Upper lobe of right lung (tissue), 1 donor: ENCODE results near the gene ABLIM2. TPM values are rescaled to one million over a fixed set of nuclear protein-coding genes. Genes with fewer than 3 reads are reported as not detected.

ENCODE experiments used
- ATAC-seq: fragments of 200-7000 bp; cut with Tn5 transposase; one replicate; pipeline ENCODE4 v1.9.1; 2020; ENCODE audit warnings: mild to moderate bottlenecking, moderate library complexity
- DNase-seq: peaks from one replicate; pipeline ENCODE4 v3.0.0-alpha.2; 2020
- H3K27ac ChIP-seq: fragments of 200-600 bp; one replicate; pipeline ENCODE4 v1.8.0; 2022
- H3K27me3 ChIP-seq: fragments of 200-600 bp; one replicate; pipeline ENCODE4 v1.8.0; 2022; ENCODE audit warnings: mild to moderate bottlenecking
- H3K36me3 ChIP-seq: fragments of 200-600 bp; one replicate; pipeline ENCODE4 v1.8.0; 2022
- H3K4me1 ChIP-seq: fragments of 200-600 bp; one replicate; pipeline ENCODE4 v1.8.0; 2022
- H3K4me3 ChIP-seq: fragments of 200-600 bp; one replicate; pipeline ENCODE4 v1.8.0; 2022; ENCODE audit warnings: mild to moderate bottlenecking
- H3K9me3 ChIP-seq: fragments of 200-600 bp; one replicate; pipeline ENCODE4 v1.8.0; 2022
- intact Hi-C: fragments of 100-400 bp; cut with DNase I; formaldehyde crosslinking; loops from one replicate; pipeline ENCODE4 v1.11.0; 2022
- total RNA-seq: library from RNA; stranded (reverse); fragmentation: NEBNext Ultra II Directional; extraction: Animal tissue kit (Norgen Biotek cat#: 25700); gene quantifications from one replicate; pipeline ENCODE4 v1.2.1, GENCODE V29; 2021
- TF ChIP-seq, protein P1 (sequence below): fragments of 200-600 bp; IDR thresholded peaks from one replicate; pipeline ENCODE4 v1.8.0; 2022; ENCODE audit warnings: antibody characterized with exemption
- donor health status: DM: no; HTN: yes; CAD: no; lungs with severe emphysema.

Gene ABLIM2
- total RNA-seq, 1 donor from 2014 or later = 12.7 TPM

- intact Hi-C loops = no loop called here
- no peak overlapping the region for H3K27ac ChIP-seq
- TF ChIP-seq, protein P1, sequence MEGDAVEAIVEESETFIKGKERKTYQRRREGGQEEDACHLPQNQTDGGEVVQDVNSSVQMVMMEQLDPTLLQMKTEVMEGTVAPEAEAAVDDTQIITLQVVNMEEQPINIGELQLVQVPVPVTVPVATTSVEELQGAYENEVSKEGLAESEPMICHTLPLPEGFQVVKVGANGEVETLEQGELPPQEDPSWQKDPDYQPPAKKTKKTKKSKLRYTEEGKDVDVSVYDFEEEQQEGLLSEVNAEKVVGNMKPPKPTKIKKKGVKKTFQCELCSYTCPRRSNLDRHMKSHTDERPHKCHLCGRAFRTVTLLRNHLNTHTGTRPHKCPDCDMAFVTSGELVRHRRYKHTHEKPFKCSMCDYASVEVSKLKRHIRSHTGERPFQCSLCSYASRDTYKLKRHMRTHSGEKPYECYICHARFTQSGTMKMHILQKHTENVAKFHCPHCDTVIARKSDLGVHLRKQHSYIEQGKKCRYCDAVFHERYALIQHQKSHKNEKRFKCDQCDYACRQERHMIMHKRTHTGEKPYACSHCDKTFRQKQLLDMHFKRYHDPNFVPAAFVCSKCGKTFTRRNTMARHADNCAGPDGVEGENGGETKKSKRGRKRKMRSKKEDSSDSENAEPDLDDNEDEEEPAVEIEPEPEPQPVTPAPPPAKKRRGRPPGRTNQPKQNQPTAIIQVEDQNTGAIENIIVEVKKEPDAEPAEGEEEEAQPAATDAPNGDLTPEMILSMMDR = no peak
- H3K27me3 ChIP-seq = no peaks in the 10 kb centered on the region
- DNase-seq = no peak
- no peaks in the 10 kb centered on the region for H3K36me3 ChIP-seq
- H3K4me3 ChIP-seq = no peak overlapping the region
- H3K9me3 ChIP-seq = no peaks in the 10 kb centered on the region
- H3K4me1 ChIP-seq = no peaks in the 10 kb centered on the region
- ATAC-seq = no peak
Observed at GRCh38 chr4:8000247-8000646, 158.4 kb downstream of the ABLIM2 start.

- TF ChIP-seq, protein P1 = no peak
- intact Hi-C loops = no loop called here
- DNase-seq (no peak), ATAC-seq (no peak)
- Histone ChIP-seq H3K27ac (no peak overlapping the region), H3K4me3 (no peak overlapping the region), H3K4me1 (no peaks in the 10 kb centered on the region), H3K9me3 (no peaks in the 10 kb centered on the region), H3K36me3 (no peaks in the 10 kb centered on the region), H3K27me3 (no peaks in the 10 kb centered on the region)
Observed at GRCh38 chr4:7999695-8000094, 158.9 kb downstream of the ABLIM2 start.

GRCh38 chr4:7999279-7999678 is 159.3 kb downstream of the ABLIM2 start:
- ATAC-seq (no peak), DNase-seq (no peak)
- TF ChIP-seq, protein P1 = no peak
- Histone ChIP-seq H3K27me3 (no peaks in the 10 kb centered on the region), H3K27ac (no peak overlapping the region), H3K4me1 (no peaks in the 10 kb centered on the region), H3K4me3 (no peak overlapping the region), H3K9me3 (no peaks in the 10 kb centered on the region), H3K36me3 (no peaks in the 10 kb centered on the region)
- intact Hi-C loops = no loop called here

DNA sequence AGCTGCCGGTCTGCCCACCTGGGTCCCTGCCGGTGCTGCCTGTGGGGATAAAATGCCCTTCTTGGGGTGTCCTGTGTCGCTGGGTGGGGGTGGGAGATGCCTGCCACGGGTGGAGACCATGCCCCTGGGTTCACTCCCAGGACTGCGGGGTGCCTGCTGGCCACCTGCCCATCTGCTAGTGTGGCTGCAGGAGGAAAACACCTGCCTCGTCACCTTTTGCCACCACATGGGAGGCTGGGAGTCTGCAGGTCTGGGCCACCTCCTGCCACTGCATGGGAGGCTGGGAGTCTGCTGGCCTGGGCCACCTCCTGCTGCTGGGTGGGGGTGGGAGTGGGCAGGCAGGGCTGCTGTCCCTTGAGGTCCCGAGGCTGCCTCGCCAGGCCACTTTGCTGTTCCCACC is 160.2 kb downstream of the ABLIM2 start:
- intact Hi-C loops = no loop called here

GRCh38 chr4:7995866-7996265 is 162.7 kb downstream of the ABLIM2 start:
- Histone ChIP-seq H3K9me3 (no peaks in the 10 kb centered on the region), H3K4me1 (no peaks in the 10 kb centered on the region)

More for the DNA sequence above, 160.2 kb downstream of the ABLIM2 start:
- H3K36me3 ChIP-seq = no peaks in the 10 kb centered on the region
- no peaks in the 10 kb centered on the region for H3K4me1 ChIP-seq
- no peaks in the 10 kb centered on the region for H3K9me3 ChIP-seq
- no peak overlapping the region for H3K27ac ChIP-seq
- TF ChIP-seq, protein P1 = no peak
- DNase-seq = no peak
- no peak for ATAC-seq
- no peak overlapping the region for H3K4me3 ChIP-seq
- H3K27me3 ChIP-seq = no peaks in the 10 kb centered on the region

More at GRCh38 chr4:7995866-7996265, 162.7 kb downstream of the ABLIM2 start:
- TF ChIP-seq, protein P1 = no peak
- intact Hi-C loops = no loop called here
- no peak for ATAC-seq
- Histone ChIP-seq H3K36me3 (no peaks in the 10 kb centered on the region), H3K27ac (no peak overlapping the region), H3K27me3 (no peaks in the 10 kb centered on the region), H3K4me3 (no peak overlapping the region)
- DNase-seq = no peak
